ENCODE results near the gene UBE2F.

- TF ChIP-seq CTCF (IDR thresholded peaks at IDR 0.05; ENCODE audit: low read depth, low read length) (no peak), EZH2phosphoT487 (IDR thresholded peaks at IDR 0.05; ENCODE audit: low read depth) (no peak)
Measured at GRCh38 chr2:238075397-238075796, 108.6 kb downstream of the UBE2F start.
